ENCODE measurements around the gene P2RX1.

GRCh38 chr17:3921502-3922319 lies 5.4 kb upstream of the P2RX1 start:
- TF ChIP-seq GATA2 (IDR thresholded peaks at IDR 0.05; ENCODE audit: low read depth, low read length) = no peak
- no peak for TF ChIP-seq GATA3 (IDR thresholded peaks at IDR 0.05; ENCODE audit: low read depth, low read length)

All from SH-SY5Y (cell line).